GM12878 (cell line): ENCODE results near the gene GTF2IRD1. TPM values are rescaled to one million over a fixed set of nuclear protein-coding genes. Genes with fewer than 3 reads are reported as not detected.

Experiments used
- ATAC-seq: fragments of 200-7000 bp; cut with Tn5 transposase; 3 replicates; pipeline ENCODE4 v1.9.1; 2020; ENCODE audit warnings: mild to moderate bottlenecking, moderate library complexity
- BruUV-seq: library from RNA; stranded (reverse); fragments of 400-500 nt; replicated peaks from 2 replicates; lab custom pipeline; 2021; lab: Mats Ljungman, UMichigan
- CTCF ChIA-PET: fragments of 300-600 bp; sonication (Branson Sonifier 250); formaldehyde crosslinking; extraction: SDS; loops from one replicate; lab custom pipeline; 2021; ENCODE audit warnings: inconsistent platforms; lab: Yijun Ruan, JAX
- POLR2A ChIA-PET: fragments of 350-600 bp; formaldehyde crosslinking; extraction: SDS; loops from one replicate; lab custom pipeline; 2021; ENCODE audit warnings: inconsistent platforms; lab: Charles Lee
- RAD21 ChIA-PET: fragments of 300-600 bp; sonication (Branson Sonifier 250); formaldehyde crosslinking; loops from one replicate; lab custom pipeline; 2023; ENCODE audit warnings: antibody characterized with exemption; ENCODE audit not compliant: unreplicated experiment; lab: Charles Lee
- SMC1A ChIA-PET: fragments of 300-600 bp; sonication (Branson Sonifier 250); formaldehyde crosslinking; loops from one replicate; lab custom pipeline; 2023; ENCODE audit not compliant: unreplicated experiment, uncharacterized antibody; lab: Charles Lee
- DNase-seq: peaks from one replicate; pipeline ENCODE4 v3.0.0-alpha.2; 2011; ENCODE audit warnings: low read depth, low spot score
- FAIRE-seq: peaks from 3 replicates; lab custom pipeline; 2011; peaks lifted over from hg19 to GRCh38; lab: Jason Lieb, UNC
- H2AFZ ChIP-seq: 2 replicates; pipeline ENCODE4 v1.6.0; 2011; ENCODE audit warnings: low read depth, low read length, control low read depth; ENCODE audit not compliant: control insufficient read depth
- H3K27ac ChIP-seq: 2 replicates; pipeline ENCODE4 v1.5.1; 2011; ENCODE audit warnings: control low read depth; ENCODE audit not compliant: control insufficient read depth, insufficient read depth
- H3K27me3 ChIP-seq, 2 experiments: replicated peaks in 1 of 2; 2 replicates each; pipeline versions ENCODE4 v1.6.0 to v1.6.1; 2011; ENCODE audit warnings: low read length in 1 of 2; ENCODE audit not compliant: control insufficient read depth in 2 of 2, insufficient read depth in 2 of 2
- H3K36me3 ChIP-seq, 2 experiments: 2 replicates each; pipeline ENCODE4 v1.5.1; 2011; ENCODE audit warnings: low read length in 1 of 2; ENCODE audit not compliant: control insufficient read depth in 2 of 2, insufficient read depth in 2 of 2
- H3K4me1 ChIP-seq: 2 replicates; pipeline ENCODE4 v1.6.1; 2011; ENCODE audit warnings: mild to moderate bottlenecking, low read length, moderate library complexity, mixed read lengths; ENCODE audit not compliant: control insufficient read depth, insufficient read depth
- H3K4me2 ChIP-seq: 2 replicates; pipeline ENCODE4 v1.6.0; 2011; ENCODE audit warnings: control low read depth; ENCODE audit not compliant: control insufficient read depth, insufficient read depth
- H3K4me3 ChIP-seq: fragments of 200-600 bp; sonication (generic); 2 replicates; pipeline ENCODE4 v1.5.1; 2016
- H3K79me2 ChIP-seq: 2 replicates; pipeline ENCODE4 v1.6.0; 2011; ENCODE audit warnings: low read length; ENCODE audit not compliant: control insufficient read depth, insufficient read depth
- H3K9ac ChIP-seq: 2 replicates; pipeline ENCODE4 v1.8.0; 2011; ENCODE audit warnings: low read length, control low read depth, mixed read lengths; ENCODE audit not compliant: control insufficient read depth, insufficient read depth
- H3K9me3 ChIP-seq: replicated peaks from 3 replicates; pipeline ENCODE4 v1.5.1; 2011; ENCODE audit warnings: mild to moderate bottlenecking, low read length; ENCODE audit not compliant: control insufficient read depth, insufficient read depth
- H4K20me1 ChIP-seq: 2 replicates; pipeline ENCODE4 v1.6.0; 2011; ENCODE audit not compliant: control insufficient read depth, insufficient read depth
- CBX3 ChIP-seq: fragments of 200-600 bp; sonication (generic); IDR thresholded peaks from 2 replicates; pipeline ENCODE4 v1.6.1; 2016; ENCODE audit warnings: low read depth, borderline replicate concordance
- ESRRA ChIP-seq: IDR thresholded peaks from 2 replicates; pipeline ENCODE4 v1.6.1; 2012; ENCODE audit warnings: mild to moderate bottlenecking, low read length, improper control_type of control experiment
- IKZF2 ChIP-seq, 2 experiments: fragments of 450-650 bp; IDR thresholded peaks; 2 replicates each; pipeline ENCODE4 v1.6.1; 2017; ENCODE audit warnings: mild to moderate bottlenecking in 2 of 2, moderate library complexity in 2 of 2
- PKNOX1 ChIP-seq: fragments of 450-650 bp; IDR thresholded peaks from 2 replicates; pipeline ENCODE4 v1.6.1; 2016; ENCODE audit warnings: mild to moderate bottlenecking
- RCOR1 ChIP-seq: conservative IDR thresholded peaks from 2 replicates; pipeline ENCODE4 v1.6.1; 2012; ENCODE audit warnings: low read depth, low read length, improper control_type of control experiment
- REST ChIP-seq: IDR thresholded peaks from 2 replicates; pipeline ENCODE4 v1.6.1; 2012; ENCODE audit warnings: mild to moderate bottlenecking, low read depth, low read length
- SIN3A ChIP-seq: IDR thresholded peaks from 2 replicates; pipeline ENCODE4 v1.6.1; 2012; ENCODE audit warnings: low read depth, low read length, improper control_type of control experiment
- ZNF217 ChIP-seq: fragments of 450-650 bp; IDR thresholded peaks from 2 replicates; pipeline ENCODE4 v1.6.1; 2017; ENCODE audit warnings: antibody characterized with exemption, mild to moderate bottlenecking
- ZNF687 ChIP-seq: fragments of 450-650 bp; IDR thresholded peaks from 2 replicates; pipeline ENCODE4 v1.6.1; 2017; ENCODE audit warnings: mild to moderate bottlenecking, moderate library complexity
- ZSCAN29 ChIP-seq: fragments of 450-650 bp; IDR thresholded peaks from 2 replicates; pipeline ENCODE4 v1.6.1; 2017; ENCODE audit warnings: mild to moderate bottlenecking, moderate library complexity
- WGBS: methylation state at CpG from one replicate; pipeline ENCODE4 v1.1.6; 2016; ENCODE audit warnings: low lambda C conversion rate; ENCODE audit not compliant: insufficient replicate concordance, insufficient coverage; ENCODE audit errors: missing lambda C conversion rate; 5-methylcytosine and 5-hydroxymethylcytosine counted together
- in situ Hi-C: fragments of 300-500 bp; cut with MboI; formaldehyde crosslinking; loops from 9 replicates; pipeline ENCODE4 v1.14.3; 2018; ENCODE audit warnings: mixed read lengths
- intact Hi-C: fragments of 100-400 bp; cut with micrococcal nuclease; formaldehyde crosslinking; loops from one replicate; pipeline ENCODE4 v1.14.2; 2022; ENCODE audit not compliant: unreplicated experiment
- polyA plus RNA-seq, 11 experiments: library from polyadenylated mRNA; depleted of rRNA in 4 of 11; unstranded in 6 of 11; stranded (reverse) in 5 of 11; fragments of >200 nt; fragmentation: Nextera tagmentation in 4 of 11; fragmentation: Illumina TruSeq in 1 of 11; extraction: Ambion mirVana in 4 of 11; extraction: Trizol in 1 of 11; gene quantifications; 1 replicate in 1 of 11; 2 replicates in 10 of 11; pipeline versions ENCODE4 v1.2.1 to v1.2.3, GENCODE V29; 2011 to 2016; ENCODE audit warnings: inconsistent platforms in 2 of 11, missing spikeins in 2 of 11, low read depth in 1 of 11
- total RNA-seq, 4 experiments: library from RNA; depleted of rRNA in 3 of 4; stranded (reverse); fragments of >200 nt in 3 of 4; fragmentation: Illumina TruSeq in 1 of 4; extraction: Trizol in 1 of 4; gene quantifications; 2 replicates each; pipeline versions ENCODE4 v1.2.1 to v1.2.3, GENCODE V29; 2013 to 2021

The GTF2IRD1 gene
- total and polyA plus RNA-seq, 10 of the 15 experiments (the other 5 are each of a cell fraction or from before 2014, with no cell fraction given): 0.48 to 3.0 (median 1.3) TPM

- 54% methylated on average over 11 of the region's 11 CpGs for WGBS
- H2AFZ ChIP-seq: no peak overlapping the region
- H3K36me3 ChIP-seq: no peaks in the 10 kb centered on the region; a peak in 1 of 4 replicates
- no peaks in the 10 kb centered on the region for H3K27me3 ChIP-seq
- no peak for ATAC-seq
- no peaks in the 10 kb centered on the region for H4K20me1 ChIP-seq
- DNase-seq: no peak
- TF ChIP-seq IKZF2 (IDR thresholded peaks at IDR 0.05): no peak
- TF ChIP-seq ZNF687: no peak
- TF ChIP-seq ESRRA: no peak
- ChIA-PET RAD21 (no interaction called here), CTCF (no interaction called here), SMC1A (no interaction called here), POLR2A (interaction anchor here (0.7 kb wide), 1 partner anchor 1366 kb away, joined by 3 read pairs; no protein-coding TSS in a partner anchor)
- no peak for FAIRE-seq
- intact Hi-C loops (no loop called here), in situ Hi-C loops (no loop called here)
- no peak overlapping the region for H3K4me2 ChIP-seq
- no peak overlapping the region for H3K4me3 ChIP-seq
- H3K79me2 ChIP-seq: no peaks in the 10 kb centered on the region
- no peaks in the 10 kb centered on the region for H3K9me3 ChIP-seq
- no peak overlapping the region for H3K9ac ChIP-seq
- no peak overlapping the region for H3K27ac ChIP-seq
- no TSS peak for BruUV-seq
- H3K4me1 ChIP-seq: no peaks in the 10 kb centered on the region
Measured at GRCh38 chr7:74511345-74511744, 57.6 kb downstream of the GTF2IRD1 start.

GRCh38 chr7:74512762-74513161 is 59.1 kb downstream of the GTF2IRD1 start:
- Histone ChIP-seq H3K9me3 (no peaks in the 10 kb centered on the region), H3K4me3 (no peak overlapping the region), H3K4me2 (no peak overlapping the region), H3K27me3 (no peaks in the 10 kb centered on the region), H2AFZ (no peak overlapping the region), H3K27ac (no peak overlapping the region), H3K79me2 (no peaks in the 10 kb centered on the region), H3K36me3 (no peaks in the 10 kb centered on the region; a peak in 1 of 4 replicates), H3K9ac (no peak overlapping the region), H3K4me1 (no peaks in the 10 kb centered on the region), H4K20me1 (no peaks in the 10 kb centered on the region)
- no TSS peak for BruUV-seq
- DNase-seq (no peak), ATAC-seq (no peak), FAIRE-seq (no peak)
- in situ Hi-C loops: no loop called here
- SMC1A ChIA-PET: no interaction called here
- intact Hi-C loops: no loop called here
- POLR2A ChIA-PET: no interaction called here
- WGBS: 77% methylated on average over 18 of the region's 18 CpGs
- RAD21 ChIA-PET: no interaction called here
- CTCF ChIA-PET: no interaction called here
- TF ChIP-seq SIN3A: no peak
- TF ChIP-seq REST: no peak
- TF ChIP-seq RCOR1: no peak
- no peak for TF ChIP-seq CBX3
- TF ChIP-seq PKNOX1: no peak
- no peak for TF ChIP-seq ZNF217
- no peak for TF ChIP-seq ZSCAN29
